Stimulated activated CD4-positive, alpha-beta T cell treated with anti-CD3 and anti-CD28 coated beads, Interleukin-2, amount 100 ng/mL, for 24 hours (primary cell): ENCODE measurements around the gene COL5A2.

ENCODE experiments used
- DNase-seq, 2 donors: peaks; one replicate each; pipeline ENCODE4 v3.0.0-alpha.2; 2020

COL5A2 gene

DNA sequence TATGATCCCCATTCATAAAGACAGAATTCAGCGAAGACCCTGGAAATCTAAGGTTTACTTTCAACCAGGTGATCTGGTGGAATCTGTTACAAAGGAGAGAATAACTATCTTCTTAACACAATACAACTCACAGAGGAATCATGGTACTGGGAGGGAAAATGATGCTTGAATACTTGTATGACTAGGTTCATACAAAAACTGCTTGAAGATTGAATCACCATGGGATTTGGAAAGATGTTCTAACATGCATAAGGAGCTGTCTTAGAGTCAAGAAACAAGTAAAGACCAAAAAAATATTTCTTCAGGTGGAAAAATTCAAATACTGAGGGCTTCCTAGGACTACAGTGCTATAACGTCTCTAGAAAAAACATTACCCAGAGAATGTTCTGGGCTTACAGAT is 32.2 kb downstream of the COL5A2 start:
- no peak for DNase-seq

DNA sequence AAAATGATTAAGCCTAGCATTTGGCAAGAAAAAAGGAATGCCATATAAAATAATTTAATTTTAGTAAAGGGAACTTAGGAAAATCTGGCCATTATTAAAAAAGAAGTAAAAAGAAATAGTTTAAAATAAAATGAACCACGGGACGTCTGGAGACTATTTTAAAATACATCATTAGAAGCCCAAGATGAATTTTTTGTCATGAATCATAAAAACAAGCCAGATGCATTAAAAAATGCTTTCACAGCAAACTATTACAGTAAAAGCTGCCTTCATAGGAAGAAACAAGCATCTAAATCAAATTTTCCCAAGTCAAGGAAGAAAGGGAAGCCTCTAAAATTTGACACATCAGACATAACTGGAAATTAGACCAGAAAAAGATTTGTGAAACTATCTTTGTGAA is 33.0 kb downstream of the COL5A2 start:
- no peak for DNase-seq

DNA sequence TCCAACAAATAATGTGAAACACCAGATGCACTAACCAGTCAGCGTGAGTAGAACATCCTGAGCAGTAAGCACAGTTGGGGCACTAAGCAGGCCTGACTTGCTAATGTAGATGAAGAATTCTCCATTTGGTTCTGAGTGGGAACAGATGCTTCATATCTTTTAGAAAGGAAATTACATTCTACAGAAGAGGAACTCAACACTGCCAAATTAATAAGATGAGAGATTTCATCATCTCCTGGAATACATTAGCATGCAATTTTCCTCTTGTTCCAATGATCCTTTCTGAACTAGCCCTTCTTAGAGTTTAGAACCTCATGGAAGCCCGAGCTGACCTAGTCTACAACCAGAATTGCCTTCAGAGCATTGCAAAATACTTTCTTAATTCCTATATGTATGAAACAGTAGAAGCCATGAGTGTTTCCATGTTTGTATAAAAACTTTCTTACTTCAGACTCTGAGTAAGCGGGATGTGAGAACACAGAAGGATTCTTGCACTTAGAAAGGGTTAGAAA is 34.8 kb downstream of the COL5A2 start:
- no peak for DNase-seq

DNA sequence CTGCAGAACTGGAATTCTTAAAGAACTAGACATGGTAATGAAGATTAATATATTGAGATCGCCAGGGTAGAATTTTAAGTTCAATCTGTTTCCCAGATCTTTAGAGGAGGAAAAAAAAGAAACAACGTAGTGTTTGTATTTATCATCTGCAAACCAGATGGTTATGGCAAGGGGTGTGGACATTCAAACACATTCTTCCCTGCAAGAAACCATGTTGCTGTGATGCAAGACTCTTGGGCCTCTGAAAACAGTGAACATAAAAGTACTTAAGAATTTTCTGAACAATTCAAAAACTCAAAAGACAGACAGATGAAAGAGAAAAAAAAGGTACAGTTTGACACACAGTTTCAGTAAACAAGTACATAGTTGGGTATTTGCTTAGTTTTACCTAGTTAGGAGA is 35.6 kb downstream of the COL5A2 start:
- no peak for DNase-seq

DNA sequence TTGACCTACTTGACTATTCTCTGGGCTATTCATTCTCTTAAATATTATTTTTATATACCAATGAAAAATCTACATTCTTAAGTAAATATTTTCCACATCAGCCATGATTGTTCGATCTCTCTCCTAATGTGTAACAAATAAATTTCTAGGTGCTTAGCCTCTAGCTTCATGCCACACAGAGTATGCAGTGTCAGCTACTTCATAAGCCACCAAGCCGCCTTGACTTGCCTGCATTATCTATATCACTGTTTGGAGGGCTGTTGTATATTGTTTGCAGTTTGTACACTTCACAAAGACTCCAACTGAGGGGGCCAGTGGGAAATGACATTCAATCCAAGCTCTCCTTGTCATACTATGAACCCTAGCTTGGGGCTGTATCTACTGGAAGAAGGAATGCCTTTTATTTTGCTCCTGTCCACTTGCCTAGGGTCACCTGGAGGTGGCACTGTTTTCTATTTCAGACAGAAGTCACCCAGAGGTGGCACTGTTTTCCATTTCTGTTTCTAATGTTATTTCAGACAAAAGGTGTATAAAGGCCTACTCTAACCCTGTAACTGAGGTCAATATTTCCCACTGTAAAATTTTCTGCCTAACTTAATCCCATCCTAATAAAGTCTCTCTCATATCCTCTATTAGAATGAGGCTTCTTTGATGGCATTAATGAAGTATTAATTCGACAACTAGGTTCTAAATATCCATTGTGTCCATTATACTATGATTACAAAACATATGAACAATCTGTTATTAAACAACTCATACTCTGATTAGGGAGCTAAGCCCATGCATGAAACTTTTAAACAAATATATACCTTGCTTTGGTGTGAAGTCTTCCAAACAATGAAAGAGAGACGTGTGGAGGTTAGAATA is 36.4 kb downstream of the COL5A2 start:
- DNase-seq = peak; percentile 44 to 53

DNA sequence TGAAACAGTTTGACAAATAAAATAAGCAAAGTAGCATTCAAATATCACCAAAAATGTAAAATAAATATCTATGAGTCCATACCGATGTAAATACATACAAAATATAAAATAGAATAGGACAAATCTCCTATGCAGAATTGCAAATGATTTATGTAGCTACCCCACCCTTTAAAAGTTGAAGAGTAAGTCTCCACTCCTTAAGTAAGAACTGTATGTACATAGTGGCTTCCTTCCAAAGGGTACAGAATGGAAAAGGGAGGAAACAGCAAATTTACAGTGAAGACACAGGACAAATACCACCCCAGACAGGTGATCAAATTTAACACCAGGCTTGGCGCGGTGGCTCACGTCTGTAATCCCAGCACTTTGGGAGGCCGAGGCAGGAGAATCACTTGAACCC is 40.8 kb downstream of the COL5A2 start:
- DNase-seq = no peak

DNA sequence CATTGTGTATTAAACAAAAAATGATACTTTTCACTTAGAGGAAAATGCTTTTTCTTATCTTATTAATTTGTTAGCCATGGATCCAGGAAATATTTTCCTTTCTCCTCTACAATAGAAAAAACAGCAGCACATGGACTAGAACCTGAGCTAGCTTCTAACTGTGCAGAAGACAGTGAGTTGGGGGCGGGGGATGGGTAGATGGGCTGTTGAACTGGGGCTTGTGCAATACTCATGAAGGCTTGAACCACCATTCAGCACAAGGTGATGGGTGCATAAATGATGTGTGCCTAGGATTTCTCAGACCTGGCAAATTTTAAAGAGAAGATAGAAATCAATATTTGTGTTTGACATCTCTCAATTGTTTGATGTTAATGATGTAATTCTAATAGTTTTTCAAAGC is 42.0 kb downstream of the COL5A2 start:
- no peak for DNase-seq

DNA sequence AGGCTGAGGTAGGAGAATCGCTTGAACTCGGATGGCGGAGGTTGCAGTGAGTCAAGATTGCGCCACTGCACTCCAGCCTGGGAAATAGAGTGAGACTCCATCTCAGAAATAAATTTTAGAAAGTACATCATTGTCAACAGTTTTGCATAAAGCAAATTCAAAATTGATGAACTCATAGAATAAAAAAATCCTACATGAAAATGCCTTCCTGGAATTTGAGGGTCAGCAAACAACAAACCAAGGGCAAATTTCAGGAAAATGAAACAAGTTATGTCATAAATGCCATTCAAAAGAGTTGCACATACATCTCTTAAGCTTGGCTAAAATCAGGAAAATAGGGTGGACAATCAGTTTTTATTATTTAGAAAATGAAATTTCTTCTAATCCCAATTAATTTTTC is 45.1 kb downstream of the COL5A2 start:
- DNase-seq = no peak

DNA sequence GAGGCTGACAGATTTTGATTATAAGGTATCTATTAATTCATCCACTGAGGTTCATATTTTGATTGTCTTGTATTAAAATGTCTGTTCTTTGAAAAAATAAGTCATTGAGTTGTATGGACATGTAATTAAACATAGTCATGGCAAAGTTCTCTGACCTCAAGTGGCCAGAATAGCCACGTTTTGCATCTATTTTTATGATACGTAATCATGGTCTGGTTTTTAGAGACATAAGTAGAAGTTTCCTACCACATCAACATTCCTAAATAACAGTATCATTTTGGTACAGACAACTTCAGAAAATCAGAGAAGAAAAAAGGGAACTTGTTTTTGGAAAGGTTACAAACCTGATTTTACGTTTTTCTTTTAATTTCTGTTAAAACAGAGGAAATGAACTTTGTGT is 47.6 kb downstream of the COL5A2 start:
- DNase-seq = no peak

DNA sequence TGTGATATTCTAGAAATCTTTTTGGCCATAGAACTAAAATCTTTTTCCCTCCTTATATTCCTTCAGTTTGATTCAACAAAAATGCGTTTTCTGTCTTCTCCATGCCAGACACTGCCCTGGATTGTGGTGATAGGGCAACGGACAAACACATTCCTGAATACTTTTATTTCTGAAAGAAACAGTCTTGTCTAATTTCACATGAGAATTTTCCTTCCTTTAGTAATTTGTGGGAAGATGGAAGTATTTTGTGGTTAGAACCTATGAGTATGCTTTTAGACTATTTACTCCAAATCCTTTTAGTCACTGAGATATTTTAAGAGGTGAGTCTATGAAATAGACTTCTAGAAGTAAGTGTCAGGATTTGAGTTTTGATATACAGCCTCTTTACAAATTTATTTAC is 49.6 kb downstream of the COL5A2 start:
- DNase-seq = no peak

DNA sequence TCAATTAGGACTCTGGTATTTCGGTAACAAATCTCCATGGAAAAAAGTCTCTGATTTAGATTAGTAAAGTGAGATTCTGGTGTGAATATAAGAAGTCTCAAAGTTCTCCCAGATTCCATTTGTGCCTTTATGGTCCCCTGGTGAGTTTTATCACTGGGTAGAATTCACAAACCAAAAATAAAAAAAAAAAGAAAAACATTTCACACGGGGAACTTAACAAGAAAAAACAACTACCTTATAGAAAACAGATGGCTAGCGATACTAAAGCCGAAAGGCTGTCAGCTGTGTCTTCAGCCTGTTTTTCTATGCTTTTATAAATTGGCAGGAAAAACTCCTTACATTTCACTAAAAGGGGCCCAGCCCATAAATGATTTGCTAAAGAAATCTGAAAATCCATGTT is 50.6 kb downstream of the COL5A2 start:
- no peak for DNase-seq

DNA sequence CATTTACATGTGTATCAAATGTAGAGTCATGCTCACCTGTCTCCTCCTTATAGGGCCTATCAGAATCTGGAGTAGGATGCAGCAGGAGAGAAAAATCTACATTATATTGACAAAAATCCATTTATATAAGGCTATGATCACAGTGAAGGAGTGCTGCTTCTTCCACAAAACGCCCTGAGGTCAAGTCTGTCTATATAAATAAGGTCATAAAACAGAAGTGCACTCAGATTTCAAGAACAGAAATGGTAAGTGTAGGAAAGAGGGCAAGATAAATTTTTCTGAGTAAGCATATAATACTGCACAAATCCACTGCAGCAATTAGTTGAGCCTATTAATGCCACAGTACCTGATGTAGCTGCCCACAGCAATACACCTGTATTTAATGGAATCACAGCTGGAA is 51.8 kb downstream of the COL5A2 start:
- DNase-seq = no peak

DNA sequence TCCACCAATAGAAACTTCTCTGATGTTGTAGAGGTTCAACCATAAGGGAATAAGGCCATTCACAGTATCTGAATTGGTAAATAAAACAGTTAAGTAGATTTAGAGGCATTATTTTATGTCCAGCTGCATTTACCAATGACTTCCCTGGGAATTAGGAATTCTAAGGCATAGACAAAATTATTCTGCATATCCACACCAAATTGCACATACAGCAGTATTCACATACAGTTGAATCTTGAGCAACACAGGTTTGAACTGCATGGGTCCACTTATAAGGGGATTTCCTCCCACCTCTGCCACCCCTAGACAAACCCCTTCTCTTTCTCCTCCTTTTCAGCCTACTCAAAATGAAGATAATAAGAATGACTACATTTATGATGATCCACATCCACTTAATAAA is 54.4 kb downstream of the COL5A2 start:
- no peak for DNase-seq

DNA sequence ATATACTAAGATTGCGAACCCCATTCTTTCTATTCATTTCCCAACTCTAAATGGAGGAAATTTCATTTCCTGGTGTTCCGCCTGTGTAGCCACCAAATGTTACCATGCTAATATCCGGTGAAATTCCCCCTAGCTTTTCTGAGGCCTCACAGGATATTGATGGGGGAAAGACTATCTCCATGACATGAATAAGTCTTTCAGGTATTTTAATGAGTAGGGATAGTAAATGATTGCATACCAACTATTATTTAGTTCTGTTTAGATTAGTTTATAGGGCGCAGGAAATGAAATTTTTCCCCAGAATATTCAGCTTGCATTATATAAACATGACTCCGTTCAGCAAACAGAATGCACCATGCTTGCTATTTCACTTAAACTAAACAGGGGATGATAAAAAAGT is 55.4 kb downstream of the COL5A2 start:
- no peak for DNase-seq

DNA sequence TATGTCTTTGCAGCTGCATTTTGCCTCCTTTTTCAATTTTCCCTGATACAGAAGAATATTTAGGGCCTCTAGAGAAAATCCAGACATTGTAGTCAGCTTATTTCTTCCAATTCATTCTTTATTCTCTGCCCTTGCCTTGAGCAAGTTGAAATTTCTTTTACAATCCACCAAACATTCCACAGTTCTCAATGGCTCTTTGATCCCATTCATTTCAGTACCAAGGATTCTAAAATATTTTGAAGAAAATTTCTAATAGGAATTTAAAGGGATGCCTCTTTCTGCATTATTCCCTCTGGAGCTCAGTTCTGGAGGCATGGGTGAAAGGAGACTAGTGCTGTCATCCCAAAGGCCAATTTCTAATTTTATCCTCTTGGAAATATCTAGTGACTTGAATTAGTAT is 61.2 kb downstream of the COL5A2 start:
- DNase-seq = no peak

DNA sequence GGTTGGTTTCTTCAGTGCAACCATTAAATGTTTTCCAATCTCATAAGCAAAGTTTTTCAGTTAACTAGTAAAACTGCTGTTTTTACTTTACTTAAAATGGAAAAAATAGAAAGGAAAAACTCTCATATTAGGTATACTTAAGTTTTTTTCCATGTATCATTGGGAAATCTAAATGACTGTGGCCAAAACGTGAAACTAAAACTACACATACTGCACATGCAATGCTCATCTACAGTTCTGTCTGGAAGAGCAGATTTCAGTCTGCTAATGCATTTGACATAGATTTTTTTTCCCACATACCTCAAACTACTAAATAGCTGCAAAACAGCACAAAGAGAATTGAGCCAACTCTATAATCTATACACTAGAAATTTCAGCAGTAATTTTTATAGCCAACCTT is 62.6 kb downstream of the COL5A2 start:
- DNase-seq = no peak

DNA sequence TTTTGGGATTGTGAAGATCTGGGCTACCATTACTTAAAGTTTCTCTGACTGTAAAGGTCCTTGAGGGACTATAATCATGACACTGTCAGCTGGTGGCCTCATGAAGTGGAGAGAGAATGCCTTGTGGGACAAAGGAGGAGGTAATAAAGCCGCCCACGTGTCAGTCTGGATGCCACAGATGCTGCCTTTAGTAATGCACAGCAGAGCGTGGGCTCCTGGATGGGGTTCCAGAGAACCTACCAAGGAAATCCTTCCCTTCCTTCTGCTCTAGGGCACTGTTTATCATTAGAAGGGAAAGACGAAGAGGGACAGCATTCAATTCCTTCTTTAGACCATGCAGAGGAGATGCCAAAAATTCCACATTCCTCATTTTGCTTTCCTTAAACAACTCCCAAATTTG is 63.5 kb downstream of the COL5A2 start:
- DNase-seq = no peak

DNA sequence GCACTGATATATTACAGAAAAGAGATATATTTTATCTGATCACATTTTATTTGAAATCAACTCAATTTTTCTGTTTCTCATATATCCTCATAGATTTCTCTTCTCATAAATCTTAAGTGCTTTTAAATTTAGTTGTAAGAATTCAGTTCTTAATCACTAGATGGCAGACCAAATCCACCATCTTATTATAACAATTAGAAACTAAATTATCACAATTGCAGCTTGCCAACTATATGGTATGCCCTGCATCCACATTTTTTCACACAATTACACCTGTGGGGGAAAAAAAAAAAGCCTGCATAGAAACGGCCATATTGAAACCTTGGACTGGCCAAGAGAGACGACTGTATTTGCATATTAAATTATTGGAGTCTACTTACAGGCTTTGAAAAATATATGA is 64.4 kb downstream of the COL5A2 start:
- no peak for DNase-seq

DNA sequence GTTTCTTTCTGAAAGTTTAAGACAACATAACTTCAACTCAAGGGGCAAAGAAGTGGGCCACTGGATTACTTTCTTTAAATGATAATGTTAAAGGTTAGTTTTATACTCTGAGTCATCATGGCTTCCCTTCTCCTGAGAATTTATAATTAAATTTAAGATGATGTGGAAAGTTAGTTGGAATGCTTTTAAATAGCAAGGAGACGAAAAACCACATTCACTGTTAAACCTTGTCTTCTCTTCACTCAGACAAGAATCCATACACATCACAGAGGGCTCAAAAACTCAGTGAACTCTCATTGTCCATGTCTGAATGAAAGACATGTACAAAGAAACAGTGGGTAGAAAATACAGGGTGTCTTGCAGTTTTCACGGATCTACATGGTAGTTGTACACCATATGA is 65.6 kb downstream of the COL5A2 start:
- DNase-seq = no peak

DNA sequence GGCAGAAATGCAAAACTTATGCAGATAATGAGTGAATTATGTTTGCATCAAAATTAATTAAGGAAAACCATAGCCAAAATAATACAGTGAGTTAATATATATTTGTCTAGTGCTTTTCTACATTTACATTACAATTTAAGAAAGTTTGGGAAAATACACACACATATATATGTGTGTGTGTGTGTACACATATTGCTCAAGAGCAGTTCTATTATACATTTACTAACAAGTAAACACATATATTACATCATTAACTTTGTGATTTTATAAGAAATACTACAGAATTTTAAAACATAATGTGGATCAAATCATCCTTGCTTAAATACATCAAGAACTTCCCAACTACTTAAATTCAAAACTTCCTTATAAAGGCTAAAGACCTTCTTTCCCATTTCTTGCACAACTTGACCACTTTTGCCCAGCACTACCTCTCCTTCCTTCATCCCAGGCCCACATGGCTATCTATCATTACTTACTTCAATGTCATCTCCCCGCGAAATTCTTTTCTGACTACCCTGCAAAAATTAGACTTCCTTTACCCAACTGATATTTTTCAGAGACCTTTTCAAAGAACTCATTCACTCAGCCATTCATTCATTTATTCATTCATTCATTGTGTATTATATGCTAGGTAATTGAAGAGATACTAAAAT is 68.4 kb downstream of the COL5A2 start:
- no peak for DNase-seq

DNA sequence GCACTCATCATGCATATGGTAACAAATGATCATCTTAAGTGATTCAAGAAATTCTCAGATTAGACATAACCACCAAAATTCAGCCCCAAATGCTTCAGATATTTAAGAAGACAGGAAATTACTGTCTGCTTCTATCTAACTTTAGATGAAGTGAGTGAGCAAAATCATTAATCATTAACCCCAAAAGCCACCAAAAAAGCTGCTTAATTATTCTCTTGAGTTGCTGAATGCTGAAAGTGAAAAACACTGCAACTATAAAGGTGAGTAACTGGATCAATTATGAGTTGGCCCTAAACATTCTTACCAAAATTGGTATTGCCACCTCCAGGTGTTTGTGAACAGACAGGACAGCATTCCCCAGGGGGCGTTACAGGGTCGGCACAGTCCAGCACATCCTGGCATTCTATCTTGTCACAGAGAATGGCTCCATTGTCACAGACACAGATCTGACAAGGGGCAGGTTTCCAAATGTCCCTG is 69.6 kb downstream of the COL5A2 start:
- DNase-seq = no peak

DNA sequence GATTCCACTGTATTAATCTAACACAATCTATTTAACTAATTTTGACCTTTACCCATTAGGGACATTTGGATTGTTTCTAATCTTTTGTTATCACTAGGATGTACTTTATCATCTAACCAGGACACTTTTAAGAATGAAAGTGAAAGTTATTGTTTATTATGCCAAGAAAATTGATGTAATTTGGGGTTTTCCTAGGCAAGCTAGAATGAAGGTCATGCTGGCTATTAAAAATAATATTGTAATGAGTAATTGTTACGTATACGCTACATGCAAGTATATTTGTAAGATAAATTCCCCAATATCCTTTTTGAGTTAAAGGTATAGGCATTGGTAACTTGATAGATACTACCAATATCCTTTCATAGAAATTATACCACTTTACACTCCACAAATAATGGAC is 74.6 kb downstream of the COL5A2 start:
- DNase-seq = no peak

DNA sequence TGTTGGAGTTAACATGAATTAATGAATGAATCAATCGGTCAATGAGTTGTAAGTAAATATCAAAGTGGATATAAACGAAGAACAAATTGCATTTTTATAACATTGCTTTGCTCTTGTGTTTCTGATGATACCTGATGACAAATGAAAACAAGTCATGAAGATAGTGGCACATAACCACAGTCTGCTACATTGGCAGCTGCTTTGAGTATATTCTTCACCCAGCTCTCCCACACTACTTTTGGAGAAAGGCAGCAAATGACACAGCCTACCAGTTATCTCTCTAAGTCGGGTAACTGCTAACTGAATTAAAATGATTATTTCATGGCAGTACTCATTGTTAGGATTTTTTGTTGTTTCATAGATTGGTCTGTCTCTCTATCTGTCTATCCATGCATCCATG is 76.8 kb downstream of the COL5A2 start:
- no peak for DNase-seq

DNA sequence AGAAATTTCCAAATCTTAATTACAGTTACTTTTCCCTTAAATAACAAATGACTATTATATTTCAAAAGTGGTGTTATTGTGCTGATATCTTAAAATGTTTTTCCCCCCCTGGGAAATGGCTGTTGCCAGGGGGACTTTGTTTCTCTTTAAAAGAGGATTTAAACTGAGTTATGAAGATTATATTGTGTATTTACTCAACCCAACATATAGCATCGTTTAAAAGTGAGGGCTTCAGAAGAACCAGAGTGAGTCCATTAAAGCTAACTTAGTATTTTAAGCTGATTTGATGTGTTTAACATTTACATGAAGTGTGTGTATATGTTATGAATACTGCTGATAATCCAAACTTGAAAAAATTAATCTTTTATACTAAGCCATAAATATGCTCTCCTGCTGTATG is 81.6 kb downstream of the COL5A2 start:
- no peak for DNase-seq
